ENCODE data around the gene ZNF726. TPM values are rescaled to one million over a fixed set of nuclear protein-coding genes. Genes with fewer than 3 reads are reported as not detected.

ZNF726 gene
- total and polyA plus RNA-seq, 3 experiments from 2014 or later: 1.6 to 13.1 (median 12.6) TPM

Other genes starting within 250 kb of the ZNF726 start
- 10 to 100 TPM; 16.7 to 19.1 TPM for gene ZNF675, start 227.7 kb upstream of the ZNF726 start, total RNA-seq
- 21.4 TPM for gene ZNF675, start 227.7 kb upstream of the ZNF726 start, polyA plus RNA-seq
- 1 to 10 TPM; 4.6 to 4.9 TPM for gene ZNF681, start 156.0 kb upstream of the ZNF726 start, total RNA-seq
- gene ZNF681, start 156.0 kb upstream of the ZNF726 start, polyA plus RNA-seq: 1.6 TPM
- gene ZNF254, start 172.3 kb downstream of the ZNF726 start, total RNA-seq: 1 to 10 TPM; 7.3 to 9.7 TPM
- 6.8 TPM for gene ZNF254, start 172.3 kb downstream of the ZNF726 start, polyA plus RNA-seq

All from CD8-positive, alpha-beta memory T cell (primary cell).